HepG2 (cell line): ENCODE results near the gene NEDD4L. TPM values are rescaled to one million over a fixed set of nuclear protein-coding genes. Genes with fewer than 3 reads are reported as not detected.

Experiments
- ATAC-seq: fragments of 200-7000 bp; cut with Tn5 transposase; 3 replicates; pipeline ENCODE4 v1.9.1; 2020; ENCODE audit warnings: mild to moderate bottlenecking, moderate library complexity
- BruUV-seq: library from RNA; stranded (reverse); fragments of 400-500 nt; replicated peaks from 2 replicates; lab custom pipeline; 2021; lab: Mats Ljungman, UMichigan
- CTCF ChIA-PET: fragments of 300-600 bp; formaldehyde crosslinking; extraction: SDS; loops from one replicate; lab custom pipeline; 2021; ENCODE audit warnings: low total read pairs, inconsistent platforms, low intra/inter-chr PET ratio; lab: Yijun Ruan, JAX
- POLR2A ChIA-PET: fragments of 350-600 bp; sonication (Branson Sonifier 250); formaldehyde crosslinking; loops from one replicate; lab custom pipeline; 2020; ENCODE audit warnings: antibody characterized with exemption, inconsistent platforms; lab: Yijun Ruan, JAX
- DNase-seq: peaks from one replicate; pipeline ENCODE4 v3.0.0-alpha.2; 2015; ENCODE audit warnings: low spot score
- FAIRE-seq: peaks from 3 replicates; lab custom pipeline; 2011; peaks lifted over from hg19 to GRCh38; lab: Jason Lieb, UNC
- H2AFZ ChIP-seq: one replicate; pipeline ENCODE4 v1.6.1; 2011; ENCODE audit warnings: low read length, inconsistent platforms
- H3K27ac ChIP-seq: fragments of 300-600 bp; 3 replicates; pipeline ENCODE4 v1.8.0; 2011; ENCODE audit warnings: mixed run types, mild to moderate bottlenecking, mixed read lengths, low read length, inconsistent platforms; ENCODE audit not compliant: insufficient read depth; ENCODE audit errors: extremely low read length
- H3K27me3 ChIP-seq, 2 experiments: fragments of 200-600 bp in 1 of 2; 2 replicates in 1 of 2; 3 replicates in 1 of 2; pipeline versions ENCODE4 v1.6.0 to v1.8.0; 2011; ENCODE audit warnings: low read length in 2 of 2, mild to moderate bottlenecking in 2 of 2, moderate library complexity in 2 of 2, inconsistent platforms in 1 of 2; ENCODE audit not compliant: insufficient read depth in 2 of 2, control insufficient read depth in 1 of 2
- H3K36me3 ChIP-seq, 2 experiments: fragments of 200-600 bp in 1 of 2; replicated peaks in 1 of 2; 2 replicates in 1 of 2; 3 replicates in 1 of 2; pipeline versions ENCODE4 v1.5.1 to v1.8.0; 2011; ENCODE audit warnings: low read length in 2 of 2, inconsistent platforms in 1 of 2; ENCODE audit not compliant: insufficient read depth in 2 of 2, control insufficient read depth in 1 of 2
- H3K4me1 ChIP-seq: 2 replicates; pipeline ENCODE4 v1.5.1; 2012; ENCODE audit warnings: low read length, inconsistent platforms; ENCODE audit not compliant: insufficient read depth
- H3K4me2 ChIP-seq: 2 replicates; pipeline ENCODE4 v1.6.0; 2011; ENCODE audit warnings: low read depth, low read length, inconsistent platforms
- H3K4me3 ChIP-seq, 3 experiments: fragments of 200-600 bp in 1 of 3; sonication (generic), shearing (Covaris generic) in 1 of 3; replicated peaks in 1 of 3; 2 replicates each; pipeline ENCODE4 v1.5.1; 2011 to 2016; ENCODE audit warnings: low read length in 3 of 3, inconsistent platforms in 2 of 3, low read depth in 2 of 3, mild to moderate bottlenecking in 2 of 3, control low read depth in 1 of 3, mixed read lengths in 1 of 3; ENCODE audit not compliant: insufficient read depth in 1 of 3
- H3K79me2 ChIP-seq: one replicate; pipeline ENCODE4 v1.6.1; 2011; ENCODE audit warnings: low read length, inconsistent platforms; ENCODE audit not compliant: insufficient read depth
- H3K9ac ChIP-seq: 2 replicates; pipeline ENCODE4 v1.6.0; 2011; ENCODE audit warnings: mild to moderate bottlenecking, low read depth, low read length, inconsistent platforms; ENCODE audit not compliant: insufficient read depth
- H3K9me3 ChIP-seq: 2 replicates; pipeline ENCODE4 v1.5.1; 2012; ENCODE audit warnings: mild to moderate bottlenecking, low read length
- H4K20me1 ChIP-seq: 2 replicates; pipeline ENCODE4 v1.6.0; 2011; ENCODE audit warnings: inconsistent platforms, mild to moderate bottlenecking, low read length, moderate library complexity; ENCODE audit not compliant: insufficient read depth
- IRF2 ChIP-seq: IDR thresholded peaks from 2 replicates; pipeline ENCODE4 v1.6.1; 2018; ENCODE audit warnings: missing genetic modification reagents, missing compliant biosample characterization
- NFRKB ChIP-seq: fragments of 450-650 bp; IDR thresholded peaks from 2 replicates; pipeline ENCODE4 v1.6.1; 2017
- ZMYM3 ChIP-seq: sonication (generic); formaldehyde crosslinking; IDR thresholded peaks from 2 replicates; pipeline ENCODE4 v1.5.1; 2020; ENCODE audit warnings: mild to moderate bottlenecking, missing genetic modification reagents
- ZNF230 ChIP-seq: sonication (generic); formaldehyde crosslinking; IDR thresholded peaks from 2 replicates; pipeline ENCODE4 v1.4.0; 2020; ENCODE audit warnings: mild to moderate bottlenecking, missing genetic modification reagents
- ZNF644 ChIP-seq: IDR thresholded peaks from 2 replicates; pipeline ENCODE4 v1.6.1; 2016; ENCODE audit warnings: low read depth
- WGBS: methylation state at CpG from one replicate; pipeline ENCODE4 v1.1.6; 2017; ENCODE audit warnings: low lambda C conversion rate; 5-methylcytosine and 5-hydroxymethylcytosine counted together
- in situ Hi-C: cut with HindIII; loops from 2 replicates; pipeline ENCODE4 v1.10.0; 2017; ENCODE audit warnings: low pct_unique_long_range_greater_than_20kb; ENCODE audit not compliant: extremely low pct_ligation_motif_present
- intact Hi-C: fragments of 100-400 bp; cut with micrococcal nuclease; formaldehyde crosslinking; loops from one replicate; pipeline ENCODE4 v1.10.0; 2022; ENCODE audit not compliant: unreplicated experiment
- polyA plus RNA-seq, 8 experiments: library from polyadenylated mRNA; depleted of rRNA in 3 of 8; stranded (reverse) in 7 of 8; unstranded in 1 of 8; fragments of >200 nt; fragmentation: Illumina TruSeq in 4 of 8; extraction: Trizol in 4 of 8; gene quantifications; 2 replicates each; pipeline versions ENCODE4 v1.2.1 to v1.2.3, GENCODE V29; 2011 to 2016; ENCODE audit warnings: low read depth in 4 of 8, missing spikeins in 1 of 8, mixed read lengths in 1 of 8; ENCODE audit not compliant: insufficient read depth in 1 of 8
- total RNA-seq, 5 experiments: library from RNA; depleted of rRNA; stranded (reverse); fragments of >200 nt; fragmentation: Illumina TruSeq; extraction: Trizol; gene quantifications; 2 replicates each; pipeline ENCODE4 v1.2.3, GENCODE V29; 2016; ENCODE audit warnings: low read depth in 1 of 5
- TF ChIP-seq, protein P1 (sequence below): IDR thresholded peaks from 2 replicates; pipeline ENCODE4 v1.6.1; 2016; ENCODE audit warnings: mild to moderate bottlenecking, missing biosample characterization, missing genetic modification reagents
- TF ChIP-seq, protein P2 (sequence below): sonication (generic); formaldehyde crosslinking; IDR thresholded peaks from 2 replicates; pipeline ENCODE4 v1.4.0; 2020; ENCODE audit warnings: missing genetic modification reagents
- TF ChIP-seq, protein P3 (sequence below): sonication (generic); formaldehyde crosslinking; conservative IDR thresholded peaks from 2 replicates; pipeline ENCODE4 v1.8.0; 2022; ENCODE audit warnings: mild to moderate bottlenecking, moderate library complexity, missing genetic modification reagents
- TF ChIP-seq, protein P4 (sequence below): sonication (generic); formaldehyde crosslinking; IDR thresholded peaks from 2 replicates; pipeline ENCODE4 v1.5.0; 2020; ENCODE audit warnings: mild to moderate bottlenecking, missing genetic modification reagents, borderline replicate concordance

Gene NEDD4L
- total and polyA plus RNA-seq, 2 of the 13 experiments (the other 11 are each of a cell fraction or from before 2014, with no cell fraction given) = 168 to 390 TPM

DNA sequence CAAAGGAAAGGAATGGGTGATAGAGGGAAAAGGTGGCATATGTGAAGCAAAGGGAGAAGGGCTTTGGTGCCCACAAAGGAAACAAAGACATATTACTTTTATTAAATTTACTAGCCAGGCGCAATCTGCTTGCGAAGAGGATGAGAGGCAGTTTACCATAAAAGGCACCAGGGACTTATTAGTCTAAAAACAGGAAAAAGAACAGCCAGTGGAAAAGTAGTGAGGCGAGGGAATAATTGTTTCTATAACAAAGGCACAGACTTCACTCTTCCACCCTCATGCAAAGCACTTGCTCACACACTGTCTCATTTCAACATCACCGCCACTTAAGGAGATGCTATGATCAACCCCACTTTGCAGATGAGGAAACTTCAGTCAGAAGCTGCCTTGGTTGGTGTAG lies 374.3 kb downstream of the NEDD4L start (continued):
- TF ChIP-seq, protein P1, sequence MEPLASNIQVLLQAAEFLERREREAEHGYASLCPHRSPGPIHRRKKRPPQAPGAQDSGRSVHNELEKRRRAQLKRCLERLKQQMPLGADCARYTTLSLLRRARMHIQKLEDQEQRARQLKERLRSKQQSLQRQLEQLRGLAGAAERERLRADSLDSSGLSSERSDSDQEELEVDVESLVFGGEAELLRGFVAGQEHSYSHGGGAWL (CRISPR knock-in tag) = no peak
- no peak for TF ChIP-seq ZNF230 (CRISPR knock-in tag)
- TF ChIP-seq, protein P2, sequence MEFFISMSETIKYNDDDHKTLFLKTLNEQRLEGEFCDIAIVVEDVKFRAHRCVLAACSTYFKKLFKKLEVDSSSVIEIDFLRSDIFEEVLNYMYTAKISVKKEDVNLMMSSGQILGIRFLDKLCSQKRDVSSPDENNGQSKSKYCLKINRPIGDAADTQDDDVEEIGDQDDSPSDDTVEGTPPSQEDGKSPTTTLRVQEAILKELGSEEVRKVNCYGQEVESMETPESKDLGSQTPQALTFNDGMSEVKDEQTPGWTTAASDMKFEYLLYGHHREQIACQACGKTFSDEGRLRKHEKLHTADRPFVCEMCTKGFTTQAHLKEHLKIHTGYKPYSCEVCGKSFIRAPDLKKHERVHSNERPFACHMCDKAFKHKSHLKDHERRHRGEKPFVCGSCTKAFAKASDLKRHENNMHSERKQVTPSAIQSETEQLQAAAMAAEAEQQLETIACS (CRISPR knock-in tag) = no peak
- TF ChIP-seq, protein P3, sequence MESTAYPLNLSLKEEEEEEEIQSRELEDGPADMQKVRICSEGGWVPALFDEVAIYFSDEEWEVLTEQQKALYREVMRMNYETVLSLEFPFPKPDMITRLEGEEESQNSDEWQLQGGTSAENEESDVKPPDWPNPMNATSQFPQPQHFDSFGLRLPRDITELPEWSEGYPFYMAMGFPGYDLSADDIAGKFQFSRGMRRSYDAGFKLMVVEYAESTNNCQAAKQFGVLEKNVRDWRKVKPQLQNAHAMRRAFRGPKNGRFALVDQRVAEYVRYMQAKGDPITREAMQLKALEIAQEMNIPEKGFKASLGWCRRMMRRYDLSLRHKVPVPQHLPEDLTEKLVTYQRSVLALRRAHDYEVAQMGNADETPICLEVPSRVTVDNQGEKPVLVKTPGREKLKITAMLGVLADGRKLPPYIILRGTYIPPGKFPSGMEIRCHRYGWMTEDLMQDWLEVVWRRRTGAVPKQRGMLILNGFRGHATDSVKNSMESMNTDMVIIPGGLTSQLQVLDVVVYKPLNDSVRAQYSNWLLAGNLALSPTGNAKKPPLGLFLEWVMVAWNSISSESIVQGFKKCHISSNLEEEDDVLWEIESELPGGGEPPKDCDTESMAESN (CRISPR knock-in tag) = no peak
- no peak for TF ChIP-seq ZNF644
- TF ChIP-seq IRF2 (CRISPR knock-in tag) = no peak

DNA sequence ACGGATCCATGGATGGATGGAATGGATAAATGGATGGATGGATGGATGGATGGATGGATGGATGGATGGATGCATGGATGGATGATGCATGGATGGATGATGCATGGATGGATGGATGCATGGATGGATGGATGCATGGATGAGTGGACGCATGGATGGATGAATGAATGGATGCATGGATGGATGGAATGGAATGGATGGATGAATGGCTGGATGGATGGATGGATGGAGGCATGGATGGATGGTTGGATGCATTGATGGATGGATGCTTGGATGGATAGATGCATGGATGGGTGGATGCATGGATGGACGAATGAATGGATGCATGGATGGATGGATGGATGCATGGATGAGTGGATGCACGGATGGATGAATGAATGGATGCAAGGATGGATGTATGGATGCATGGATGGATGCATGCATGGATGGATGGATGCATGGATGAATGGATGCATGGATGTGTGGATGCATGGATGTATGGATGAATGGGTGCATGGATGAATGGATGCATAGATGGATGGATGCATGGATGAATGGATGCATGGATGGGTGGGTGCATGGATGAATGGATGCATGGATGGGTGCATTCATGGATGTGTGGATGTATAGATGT lies 375.7 kb downstream of the NEDD4L start:
- Histone ChIP-seq H3K27ac (no peak overlapping the region), H4K20me1 (no peaks in the 10 kb centered on the region), H3K9me3 (no peaks in the 10 kb centered on the region), H3K9ac (no peak overlapping the region), H3K36me3 (no peaks in the 10 kb centered on the region), H2AFZ (no peak overlapping the region), H3K27me3 (no peaks in the 10 kb centered on the region), H3K4me1 (peaks cover 49% of the 10 kb centered on the region), H3K4me3 (no peak overlapping the region)
- 72% methylated on average over 4 of the region's 4 CpGs for WGBS
- ChIA-PET CTCF (no interaction called here), POLR2A (no interaction called here)
- intact Hi-C loops = loop anchor here (10.0 kb wide), 1 partner anchor 795 kb away; the partner anchor contains the start of gene NARS1
- ATAC-seq (no peak), DNase-seq (no peak)
- in situ Hi-C loops = loop anchor here (10.0 kb wide), 1 partner anchor 395 kb away; no protein-coding TSS in a partner anchor
- no TSS peak for BruUV-seq
- 0 out of 2 replicates have a peak, but pooled peaks have one; percentile 8 for TF ChIP-seq NFRKB
- TF ChIP-seq ZMYM3 (CRISPR knock-in tag) = no peak
- TF ChIP-seq, protein P4, sequence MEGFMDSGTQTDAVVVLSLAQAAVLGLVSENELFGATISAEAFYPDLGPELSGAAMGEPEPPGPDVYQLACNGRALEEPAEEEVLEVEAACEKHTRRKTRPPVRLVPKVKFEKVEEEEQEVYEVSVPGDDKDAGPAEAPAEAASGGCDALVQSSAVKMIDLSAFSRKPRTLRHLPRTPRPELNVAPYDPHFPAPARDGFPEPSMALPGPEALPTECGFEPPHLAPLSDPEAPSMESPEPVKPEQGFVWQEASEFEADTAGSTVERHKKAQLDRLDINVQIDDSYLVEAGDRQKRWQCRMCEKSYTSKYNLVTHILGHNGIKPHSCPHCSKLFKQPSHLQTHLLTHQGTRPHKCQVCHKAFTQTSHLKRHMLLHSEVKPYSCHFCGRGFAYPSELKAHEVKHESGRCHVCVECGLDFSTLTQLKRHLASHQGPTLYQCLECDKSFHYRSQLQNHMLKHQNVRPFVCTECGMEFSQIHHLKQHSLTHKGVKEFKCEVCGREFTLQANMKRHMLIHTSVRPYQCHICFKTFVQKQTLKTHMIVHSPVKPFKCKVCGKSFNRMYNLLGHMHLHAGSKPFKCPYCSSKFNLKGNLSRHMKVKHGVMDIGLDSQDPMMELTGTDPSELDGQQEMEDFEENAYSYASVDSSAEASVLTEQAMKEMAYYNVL (CRISPR knock-in tag) = peak; percentile 70; the same call in 1 of the 2 replicates
- TF ChIP-seq, all 625 proteins: peak for 2
- FAIRE-seq = no peak
- Histone ChIP-seq H3K79me2 (peaks cover 8% of the 10 kb centered on the region), H3K4me2 (no peak overlapping the region)
